GM18505 (cell line): Measurements from ENCODE around the gene GRB10.
"Not testable (repeated sequence)": the region's sequence is repeated elsewhere in the genome, so short reads cannot be mapped to it uniquely, and the experiment has no call there.

Source experiments
- ATAC-seq: cut with Tn5 transposase; IDR thresholded peaks from one replicate; pipeline ENCODE4 v1.9.1; 2021; ENCODE audit not compliant: unreplicated experiment
- POLR2A ChIP-seq: IDR thresholded peaks from 4 replicates; pipeline ENCODE4 v1.6.1; 2011; ENCODE audit warnings: borderline replicate concordance; ENCODE audit not compliant: insufficient read depth, insufficient read length; ENCODE audit errors: extremely low read depth

GRB10 gene

DNA sequence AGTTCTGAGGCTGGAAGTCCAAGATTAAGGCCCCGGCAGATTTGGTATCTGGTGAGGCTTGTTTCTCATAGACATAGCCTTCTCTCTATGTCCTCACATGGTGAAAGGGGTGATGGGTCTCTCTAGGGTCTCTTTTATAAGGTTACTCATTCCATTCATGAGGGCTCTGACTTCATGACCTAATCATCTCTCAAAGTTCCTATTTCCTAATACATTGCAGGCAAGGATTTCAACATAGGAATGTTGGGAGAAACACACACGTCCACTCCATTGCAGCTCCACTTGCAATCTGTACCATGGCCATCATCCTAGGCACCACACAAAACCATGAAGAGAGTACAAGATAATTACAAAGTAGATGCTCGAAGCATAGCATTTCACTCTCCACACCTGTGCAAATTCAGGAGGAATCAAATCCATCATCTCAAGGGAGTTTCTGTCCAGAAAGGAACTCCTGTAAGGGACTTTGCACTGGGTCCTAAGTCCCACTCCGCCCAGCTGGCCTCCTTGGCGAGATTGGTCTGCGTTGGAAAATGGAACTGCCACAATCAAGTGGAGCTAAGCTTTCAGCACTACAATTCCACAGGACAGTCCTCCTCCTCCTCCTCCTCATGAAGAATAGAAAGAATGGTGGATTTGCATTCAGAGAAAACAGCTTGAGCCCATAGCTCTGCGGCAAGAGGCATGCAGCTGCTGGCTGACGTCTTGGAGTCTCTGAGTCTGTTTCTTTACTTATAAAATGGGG, 226.3 kb downstream of the GRB10 start:
- TF ChIP-seq POLR2A, result no peak
- ATAC-seq, result no peak

DNA sequence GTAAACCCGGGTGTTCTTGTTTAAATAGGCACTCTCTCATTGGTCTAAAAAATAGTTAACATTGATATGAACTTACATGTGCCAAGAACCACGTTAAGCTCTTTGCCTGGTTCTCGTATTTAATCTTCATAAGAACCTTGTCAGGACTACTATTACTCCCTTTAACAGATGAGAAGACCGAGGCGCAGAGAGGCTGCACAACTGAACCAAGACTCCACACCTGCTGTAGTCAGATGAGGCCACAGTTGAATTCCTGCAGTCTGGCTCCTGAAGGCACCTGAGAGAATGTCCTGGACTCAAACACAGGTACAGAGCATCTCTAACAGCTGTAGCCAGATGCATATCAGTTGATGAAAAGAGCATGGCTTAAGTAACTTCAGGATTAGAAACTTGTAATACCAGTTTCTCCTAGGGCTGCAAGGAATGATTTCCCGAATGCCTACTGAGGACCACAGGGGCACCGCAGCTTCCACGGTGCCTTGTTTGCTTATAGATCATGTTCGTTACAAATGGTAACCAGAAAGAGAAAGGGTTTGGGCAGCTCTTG, 227.0 kb downstream of the GRB10 start:
- ATAC-seq, result no peak
- no peak for TF ChIP-seq POLR2A

DNA sequence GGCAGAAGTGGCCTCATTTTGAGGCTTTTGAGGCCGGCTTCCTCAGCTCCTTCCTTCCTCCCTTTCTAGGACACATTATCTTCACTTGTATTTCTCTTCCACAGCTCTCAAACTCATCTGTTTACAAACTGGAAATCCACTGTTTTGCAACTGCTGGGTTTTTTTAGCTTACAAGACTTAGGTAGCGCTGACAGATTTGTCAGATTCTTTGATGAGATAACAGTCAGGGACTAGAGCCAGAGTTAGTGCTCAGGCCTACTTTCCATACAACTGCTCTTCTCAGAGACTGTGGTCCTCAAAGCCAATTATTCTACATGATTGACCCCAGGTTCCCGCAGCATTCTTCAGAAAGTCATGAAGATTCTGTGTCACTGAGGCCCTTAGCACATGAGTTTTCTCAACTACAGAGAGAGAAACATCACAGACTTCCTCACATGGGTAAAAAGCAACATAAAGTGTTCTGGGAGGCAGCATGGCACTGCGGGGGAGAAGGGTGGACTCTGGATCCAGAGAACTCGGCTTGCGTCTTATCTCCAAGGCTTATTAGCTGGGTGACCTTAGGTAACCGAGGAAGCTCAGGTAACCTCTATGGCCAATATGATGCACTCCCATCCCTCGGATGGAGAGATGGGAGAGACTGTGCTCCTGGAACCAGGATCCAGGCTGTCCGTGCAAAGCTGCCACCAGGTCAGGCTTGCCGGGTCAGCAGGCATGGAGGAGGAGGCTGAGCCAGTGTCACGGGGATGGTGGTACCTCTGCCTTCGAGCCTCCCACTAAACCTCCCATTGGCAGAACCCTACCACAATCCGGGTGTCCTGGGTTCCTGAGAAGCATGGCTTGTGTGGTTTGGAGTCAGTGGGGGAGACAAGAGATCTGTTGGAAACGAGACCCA, 228.0 kb downstream of the GRB10 start:
- no peak for TF ChIP-seq POLR2A

DNA sequence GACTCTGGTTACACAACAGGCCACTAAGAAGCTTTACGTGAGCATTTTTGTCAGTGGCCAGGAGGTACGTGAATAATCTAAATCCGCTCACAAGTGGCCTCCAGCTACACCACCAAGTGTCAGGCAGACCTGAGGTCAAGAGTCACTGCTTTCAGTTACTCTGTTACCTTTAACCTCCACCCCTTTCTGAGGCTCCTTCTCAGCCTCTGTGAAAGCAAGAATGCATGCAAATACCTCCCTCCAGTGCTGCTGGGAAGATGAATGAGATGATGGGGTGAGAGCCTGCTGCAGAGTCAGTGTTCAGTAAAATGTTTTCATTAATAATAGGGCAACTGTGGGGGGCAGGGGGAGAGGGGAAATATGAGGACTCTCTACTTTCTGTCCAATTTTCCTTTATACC, 228.7 kb downstream of the GRB10 start:
- no peak for TF ChIP-seq POLR2A
- ATAC-seq, result no peak

More for the DNA sequence above, 228.0 kb downstream of the GRB10 start:
- no peak for ATAC-seq

DNA sequence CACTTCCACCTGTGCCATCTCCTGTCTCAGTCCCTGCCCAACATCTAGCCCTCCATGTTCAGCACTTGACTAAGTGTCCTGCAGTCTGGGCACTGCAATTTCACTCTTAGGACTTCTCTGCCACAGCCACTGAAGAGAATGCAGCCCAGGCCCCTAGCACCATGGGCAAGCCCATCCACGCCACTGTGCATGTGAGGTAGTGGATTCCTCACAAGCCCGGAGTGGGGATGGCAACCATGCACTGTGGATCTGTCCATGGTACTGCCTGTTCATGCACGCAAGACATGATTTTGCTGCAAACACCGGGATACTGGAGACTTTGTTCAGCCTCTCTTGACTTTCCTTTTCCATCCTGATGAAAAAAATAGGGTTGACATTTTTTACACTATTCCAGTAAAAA, 229.8 kb downstream of the GRB10 start:
- TF ChIP-seq POLR2A, result no peak
- ATAC-seq, result no peak

DNA sequence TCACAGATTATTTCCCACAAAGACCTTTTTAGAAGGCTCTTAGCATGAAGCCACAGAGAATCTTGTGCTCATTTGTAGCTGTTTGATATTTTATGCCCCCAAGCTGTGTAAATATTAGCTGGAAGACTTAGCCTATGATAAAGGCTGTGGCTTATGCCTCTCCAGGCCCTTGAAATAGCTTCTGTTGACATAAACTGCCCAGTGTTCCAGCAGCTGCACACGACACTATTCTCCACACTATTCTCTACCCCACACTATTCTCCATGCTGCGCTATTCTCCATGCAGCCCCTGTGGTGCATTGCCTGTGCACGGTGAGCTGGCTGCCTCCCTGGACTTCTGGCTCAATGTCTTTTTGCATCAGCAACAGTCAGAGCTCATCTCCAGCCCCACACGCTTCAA, 230.6 kb downstream of the GRB10 start:
- no peak for TF ChIP-seq POLR2A
- ATAC-seq, result no peak

DNA sequence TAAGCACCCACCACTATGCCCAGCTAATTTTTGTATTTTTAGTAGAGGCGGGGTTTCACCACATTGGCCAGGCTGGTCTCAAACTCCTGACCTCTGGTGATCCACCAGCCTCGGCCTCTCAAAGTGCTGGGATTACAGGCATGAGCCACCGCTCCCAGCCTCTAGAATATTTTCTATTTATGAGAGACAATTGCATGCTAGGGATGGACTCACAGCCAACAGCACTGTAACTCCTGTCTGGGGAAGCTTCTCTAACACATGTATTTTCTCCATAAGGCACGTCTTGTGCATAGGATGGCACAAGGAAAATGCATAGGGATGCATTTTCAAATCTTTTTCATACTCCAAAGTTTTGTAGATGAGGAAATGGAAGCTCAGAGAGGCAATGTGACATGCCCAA, 237.1 kb downstream of the GRB10 start:
- ATAC-seq, result not testable (repeated sequence)

DNA sequence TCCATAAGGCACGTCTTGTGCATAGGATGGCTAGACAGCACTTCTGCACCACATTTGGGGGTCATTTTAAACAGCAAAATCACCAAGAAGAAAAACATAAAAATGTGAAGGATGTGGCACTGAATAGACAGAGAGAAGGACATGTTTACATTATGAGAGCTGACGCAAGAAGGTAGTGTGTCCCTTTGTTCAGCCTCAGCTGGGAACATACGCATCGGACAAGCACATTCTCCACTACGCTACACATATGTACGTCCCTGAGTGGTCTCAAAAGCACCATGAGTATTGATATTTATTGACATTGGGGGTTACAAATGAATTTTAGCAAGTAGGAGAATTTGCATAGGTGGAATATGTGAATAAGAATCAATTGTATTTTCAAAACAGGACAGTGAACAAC, 237.7 kb downstream of the GRB10 start:
- no peak for TF ChIP-seq POLR2A
- ATAC-seq, result no peak

DNA sequence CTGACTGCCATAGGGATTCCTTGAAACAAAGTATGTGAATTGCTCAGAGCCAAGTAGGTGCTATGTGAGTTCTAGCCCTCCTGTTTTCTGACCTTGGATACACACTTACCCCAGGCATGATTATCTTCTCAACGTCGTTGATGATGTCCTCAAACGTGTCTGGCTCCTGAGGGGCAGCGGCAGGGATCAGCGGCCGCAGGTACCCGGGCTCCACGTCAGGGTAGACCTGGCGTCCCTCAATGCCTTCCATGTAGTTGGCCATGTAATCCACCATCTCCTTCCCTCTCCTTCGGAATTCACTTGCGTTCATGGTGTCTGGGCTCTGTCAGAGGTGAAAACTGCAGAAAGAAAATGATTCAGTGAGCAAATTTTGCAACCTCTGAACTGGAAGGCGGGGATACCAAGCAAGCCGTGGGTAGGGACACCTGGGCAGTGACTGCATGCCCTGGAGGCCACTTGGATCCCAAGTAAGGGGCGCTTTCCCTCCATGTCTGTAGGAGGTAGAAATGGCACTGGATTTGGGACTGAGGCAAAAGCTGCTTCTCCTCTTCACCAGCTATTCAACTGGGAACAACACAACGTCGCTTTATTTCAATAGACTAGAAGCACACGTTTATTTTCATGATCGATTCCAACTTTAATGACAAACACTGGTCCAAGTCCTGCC, 238.8 kb downstream of the GRB10 start:
- ATAC-seq, result no peak
- no peak for TF ChIP-seq POLR2A

DNA sequence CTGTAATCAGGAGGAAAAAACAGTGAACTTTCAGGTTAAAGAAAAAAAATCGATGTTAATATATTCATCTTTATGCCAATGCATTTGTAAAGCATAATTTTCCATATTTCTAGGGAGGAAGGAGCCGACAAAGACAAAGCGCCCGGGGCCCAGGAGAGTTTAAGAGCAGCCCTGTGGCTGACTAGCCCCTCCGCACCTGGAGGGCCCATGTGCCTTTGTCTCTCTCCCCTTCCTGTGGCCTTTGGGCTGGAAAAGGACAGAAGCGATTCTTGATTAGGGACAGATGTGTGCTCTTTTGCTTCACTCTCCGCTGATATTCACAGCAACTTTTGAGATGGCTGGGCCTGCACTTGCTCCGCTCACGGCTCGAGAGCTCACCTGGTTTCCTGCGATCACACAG, 240.6 kb downstream of the GRB10 start:
- no peak for TF ChIP-seq POLR2A
- no peak for ATAC-seq

DNA sequence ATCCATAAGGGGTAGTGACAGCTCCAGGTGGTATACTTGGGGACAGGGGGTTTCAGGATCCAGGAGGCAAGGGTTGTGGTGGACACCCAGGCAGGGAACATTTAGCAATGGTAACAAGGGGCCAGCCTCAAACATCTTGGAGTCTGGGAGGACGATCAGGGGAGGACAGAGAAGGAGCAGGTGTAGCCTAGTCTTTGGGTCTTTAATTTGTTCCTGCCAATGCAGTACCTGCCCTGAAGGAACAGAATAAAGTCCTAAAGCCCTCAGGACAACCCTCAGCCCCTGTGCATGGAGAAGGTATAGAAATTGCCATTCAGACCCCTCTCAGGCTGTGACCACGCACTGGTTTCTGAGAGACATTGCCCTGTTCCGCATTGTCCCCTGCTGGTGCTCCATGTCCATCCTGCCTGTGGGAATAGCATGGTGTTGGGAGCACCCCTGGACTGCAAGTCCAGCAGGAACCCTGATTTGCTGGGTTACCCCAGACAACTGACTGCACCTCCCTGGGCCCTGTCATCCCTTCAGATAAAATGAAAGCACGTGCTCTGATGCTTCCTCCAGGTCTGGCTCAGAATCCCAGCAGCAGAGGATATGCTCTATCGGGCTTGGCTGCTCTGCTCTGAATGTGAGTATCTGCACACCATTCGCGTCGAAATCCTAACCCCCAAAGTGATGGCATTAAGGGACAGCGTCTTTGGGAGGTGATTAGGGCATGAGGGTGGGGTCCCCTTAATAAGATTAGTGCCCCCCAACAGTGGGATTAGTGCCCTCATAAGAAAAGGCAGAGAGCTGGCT, 241.7 kb downstream of the GRB10 start:
- ATAC-seq, result no peak
- no peak for TF ChIP-seq POLR2A
